Calu3 (cell line): Measurements from ENCODE around the gene MYLK. TPM values are rescaled to one million over a fixed set of nuclear protein-coding genes. Genes with fewer than 3 reads are reported as not detected.
"Not testable (repeated sequence)": the region's sequence is repeated elsewhere in the genome, so short reads cannot be mapped to it uniquely, and the experiment has no call there.

Experiments used
- BruUV-seq: library from RNA; stranded (reverse); fragments of 400-500 nt; replicated peaks from 2 replicates; lab custom pipeline; 2021; lab: Mats Ljungman, UMichigan
- CTCF ChIA-PET: fragments of 300-600 bp; sonication (Branson Sonifier 250); formaldehyde crosslinking; loops from one replicate; lab custom pipeline; 2022; ENCODE audit warnings: antibody characterized with exemption; lab: Charles Lee
- DNase-seq: peaks from one replicate; pipeline ENCODE4 v3.0.0; 2022
- H3K27ac Mint-ChIP-seq: one replicate; pipeline ENCODE4 v1.8.0; 2022; ENCODE audit warnings: mixed read lengths; ENCODE audit not compliant: unreplicated experiment
- H3K27me3 Mint-ChIP-seq: one replicate; pipeline ENCODE4 v1.8.0; 2022; ENCODE audit warnings: mixed read lengths; ENCODE audit not compliant: unreplicated experiment
- H3K36me3 Mint-ChIP-seq: one replicate; pipeline ENCODE4 v1.8.0; 2022; ENCODE audit warnings: mild to moderate bottlenecking, moderate library complexity, mixed read lengths; ENCODE audit not compliant: insufficient read depth, unreplicated experiment
- H3K4me1 Mint-ChIP-seq: one replicate; pipeline ENCODE4 v1.8.0; 2022; ENCODE audit warnings: mild to moderate bottlenecking, low read depth, mixed read lengths; ENCODE audit not compliant: unreplicated experiment
- H3K4me3 Mint-ChIP-seq: one replicate; pipeline ENCODE4 v1.8.0; 2022; ENCODE audit warnings: mild to moderate bottlenecking, low read depth, moderate library complexity, mixed read lengths; ENCODE audit not compliant: unreplicated experiment
- H3K9me3 Mint-ChIP-seq: one replicate; pipeline ENCODE4 v1.8.0; 2022; ENCODE audit warnings: low read depth, mixed read lengths; ENCODE audit not compliant: unreplicated experiment
- intact Hi-C: fragments of 100-400 bp; cut with micrococcal nuclease; formaldehyde crosslinking; loops from one replicate; pipeline ENCODE4 v1.10.0; 2022; ENCODE audit not compliant: unreplicated experiment
- total RNA-seq: library from RNA; stranded (reverse); gene quantifications from 2 replicates; pipeline ENCODE4 v1.2.3, GENCODE V29; 2022
- TF ChIP-seq, protein P1 (sequence below): fragments of 200-600 bp; IDR thresholded peaks from one replicate; pipeline ENCODE4 v1.8.0; 2022; ENCODE audit warnings: antibody characterized with exemption; ENCODE audit not compliant: unreplicated experiment

Gene MYLK
- total RNA-seq, 1 experiment from 2014 or later = 10.7 TPM

DNA sequence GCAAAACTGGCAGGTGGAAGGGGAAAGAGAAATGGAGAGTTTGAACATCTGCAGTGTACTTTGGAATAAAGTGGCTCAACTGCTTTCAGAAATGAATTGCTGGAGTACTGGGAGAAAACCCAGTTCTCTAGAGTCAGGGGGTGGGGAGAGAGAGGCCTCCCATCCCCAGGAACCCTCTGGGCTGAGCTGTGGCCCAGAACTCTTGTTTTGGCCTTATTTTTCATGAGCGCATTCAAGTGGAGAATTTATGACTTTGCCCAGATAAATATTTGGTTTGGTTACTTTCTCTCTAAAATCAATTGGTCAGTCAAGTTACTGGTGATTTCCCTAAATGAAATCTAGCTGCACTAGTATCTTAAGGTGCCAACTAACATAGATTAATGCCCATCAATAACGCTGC, 270.6 kb downstream of the MYLK start:
- peaks cover 6% of the 10 kb centered on the region for H3K4me1 Mint-ChIP-seq
- intact Hi-C loops = no loop called here
- H3K27ac Mint-ChIP-seq = no peak overlapping the region

DNA sequence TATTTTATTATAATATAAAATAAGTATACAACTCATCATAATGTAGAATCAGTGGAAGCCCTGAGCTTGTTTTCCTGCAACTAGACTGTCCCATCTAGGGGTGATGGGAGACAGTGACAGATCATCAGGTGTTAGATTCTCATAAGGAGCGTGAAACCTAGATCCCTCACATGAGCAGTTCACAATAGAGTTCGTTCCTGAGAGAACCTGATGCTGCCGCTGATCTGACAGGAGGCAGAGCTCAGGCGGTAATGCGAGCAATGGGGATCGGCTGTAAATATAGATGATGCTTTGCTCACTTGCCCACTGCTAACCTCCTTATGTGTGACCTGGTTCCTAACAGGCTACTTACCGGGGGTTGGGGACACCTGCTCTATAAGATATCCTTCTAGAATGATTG, 272.5 kb downstream of the MYLK start:
- H3K9me3 Mint-ChIP-seq, H3K27me3 Mint-ChIP-seq, H3K4me3 Mint-ChIP-seq, intact Hi-C loops, H3K4me1 Mint-ChIP-seq, H3K36me3 Mint-ChIP-seq, H3K27ac Mint-ChIP-seq, DNase-seq, BruUV-seq: not testable (repeated sequence)
- CTCF ChIA-PET = interaction anchor here (0.6 kb wide), 1 partner anchor 16 kb away, joined by 4 read pairs; no protein-coding TSS in a partner anchor

More for the DNA sequence above, 270.6 kb downstream of the MYLK start:
- TF ChIP-seq, protein P1, sequence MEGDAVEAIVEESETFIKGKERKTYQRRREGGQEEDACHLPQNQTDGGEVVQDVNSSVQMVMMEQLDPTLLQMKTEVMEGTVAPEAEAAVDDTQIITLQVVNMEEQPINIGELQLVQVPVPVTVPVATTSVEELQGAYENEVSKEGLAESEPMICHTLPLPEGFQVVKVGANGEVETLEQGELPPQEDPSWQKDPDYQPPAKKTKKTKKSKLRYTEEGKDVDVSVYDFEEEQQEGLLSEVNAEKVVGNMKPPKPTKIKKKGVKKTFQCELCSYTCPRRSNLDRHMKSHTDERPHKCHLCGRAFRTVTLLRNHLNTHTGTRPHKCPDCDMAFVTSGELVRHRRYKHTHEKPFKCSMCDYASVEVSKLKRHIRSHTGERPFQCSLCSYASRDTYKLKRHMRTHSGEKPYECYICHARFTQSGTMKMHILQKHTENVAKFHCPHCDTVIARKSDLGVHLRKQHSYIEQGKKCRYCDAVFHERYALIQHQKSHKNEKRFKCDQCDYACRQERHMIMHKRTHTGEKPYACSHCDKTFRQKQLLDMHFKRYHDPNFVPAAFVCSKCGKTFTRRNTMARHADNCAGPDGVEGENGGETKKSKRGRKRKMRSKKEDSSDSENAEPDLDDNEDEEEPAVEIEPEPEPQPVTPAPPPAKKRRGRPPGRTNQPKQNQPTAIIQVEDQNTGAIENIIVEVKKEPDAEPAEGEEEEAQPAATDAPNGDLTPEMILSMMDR = no peak
- CTCF ChIA-PET = interaction anchor here (0.7 kb wide), 1 partner anchor 248 kb away, joined by 6 read pairs; no protein-coding TSS in a partner anchor
- Mint-ChIP-seq H3K36me3 (peaks cover 9% of the 10 kb centered on the region), H3K4me3 (no peak overlapping the region), H3K9me3 (no peaks in the 10 kb centered on the region), H3K27me3 (no peaks in the 10 kb centered on the region)
- BruUV-seq = no TSS peak
- no peak for DNase-seq

DNA sequence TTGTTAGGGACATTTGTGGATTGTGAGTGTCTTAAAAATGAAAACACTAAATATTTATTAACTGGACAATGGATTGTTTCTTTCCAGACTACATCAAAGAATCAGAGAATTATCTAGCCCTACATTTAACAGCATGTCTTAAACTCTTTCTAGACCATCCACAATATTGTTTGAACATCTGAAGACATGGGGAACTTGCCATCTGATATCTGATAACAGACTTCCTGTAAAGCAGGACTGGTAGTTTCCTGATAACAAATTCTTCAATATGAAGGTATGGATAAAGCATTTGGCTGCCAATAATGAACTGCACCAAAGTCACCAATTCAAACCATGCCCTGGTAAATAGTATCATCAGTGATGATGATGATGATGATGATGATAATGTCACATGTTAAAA, 273.1 kb downstream of the MYLK start:
- no peak overlapping the region for H3K27ac Mint-ChIP-seq
- H3K36me3 Mint-ChIP-seq = peaks cover 10% of the 10 kb centered on the region
- H3K9me3 Mint-ChIP-seq = no peaks in the 10 kb centered on the region
- BruUV-seq = no TSS peak
- H3K4me3 Mint-ChIP-seq = no peak overlapping the region
- DNase-seq = no peak
- H3K27me3 Mint-ChIP-seq = no peaks in the 10 kb centered on the region
- H3K4me1 Mint-ChIP-seq = peaks cover 6% of the 10 kb centered on the region
- TF ChIP-seq, protein P1 = no peak
- CTCF ChIA-PET = interaction anchor here (0.6 kb wide), 1 partner anchor 15 kb away, joined by 4 read pairs; no protein-coding TSS in a partner anchor
- intact Hi-C loops = no loop called here

DNA sequence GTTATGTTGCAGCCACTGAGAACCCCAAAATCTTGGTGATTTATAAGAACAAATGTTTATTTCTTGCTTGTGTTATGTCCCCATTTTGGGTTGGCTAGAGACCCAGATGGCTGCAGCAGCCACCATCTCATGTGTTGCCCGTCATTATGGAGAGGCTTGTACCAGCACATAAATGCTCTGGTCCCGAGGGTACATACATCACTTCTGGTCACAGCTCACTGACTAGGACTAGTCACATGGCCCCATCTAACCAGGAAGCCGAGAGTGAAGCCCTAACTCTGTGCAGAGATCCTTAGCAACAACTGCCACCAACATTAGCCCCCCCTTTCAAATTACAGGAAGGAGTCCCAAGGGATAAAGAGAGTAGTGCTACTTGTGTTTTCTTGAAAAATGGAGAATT, 273.8 kb downstream of the MYLK start:
- peaks cover 12% of the 10 kb centered on the region for H3K4me1 Mint-ChIP-seq
- peaks cover 14% of the 10 kb centered on the region for H3K36me3 Mint-ChIP-seq
- no peaks in the 10 kb centered on the region for H3K9me3 Mint-ChIP-seq
- no TSS peak for BruUV-seq
- H3K27me3 Mint-ChIP-seq = no peaks in the 10 kb centered on the region
- TF ChIP-seq, protein P1 = no peak
- intact Hi-C loops = no loop called here
- no peak overlapping the region for H3K4me3 Mint-ChIP-seq
- CTCF ChIA-PET = no interaction called here
- no peak overlapping the region for H3K27ac Mint-ChIP-seq
- no peak for DNase-seq

DNA sequence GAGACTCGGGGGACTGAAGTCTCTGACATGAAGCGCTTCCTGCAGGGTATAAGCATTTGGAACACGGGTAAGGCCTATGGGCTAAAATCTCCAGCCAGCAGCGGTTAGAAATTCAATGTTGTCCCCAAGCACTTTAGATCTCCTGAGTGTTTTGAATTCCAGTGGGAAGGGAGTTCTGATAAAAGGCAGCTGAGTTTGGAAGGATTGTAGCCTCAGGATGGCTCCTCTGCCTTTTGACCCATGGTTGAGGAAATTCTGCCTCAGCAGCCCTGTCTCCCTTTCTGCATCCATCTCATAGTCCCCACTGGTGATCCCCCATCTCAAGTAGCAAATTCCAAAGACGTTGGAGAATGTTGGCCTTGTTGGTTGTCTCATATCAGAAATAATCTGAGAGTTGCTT, 275.1 kb downstream of the MYLK start:
- Mint-ChIP-seq H3K9me3 (no peaks in the 10 kb centered on the region), H3K27ac (no peak overlapping the region), H3K4me1 (peaks cover 23% of the 10 kb centered on the region), H3K27me3 (no peaks in the 10 kb centered on the region), H3K36me3 (peaks cover 19% of the 10 kb centered on the region), H3K4me3 (no peak overlapping the region)
- no TSS peak for BruUV-seq
- no peak for DNase-seq
- CTCF ChIA-PET = no interaction called here
- TF ChIP-seq, protein P1 = no peak
- intact Hi-C loops = no loop called here
